ENCODE data around the gene SMARCA4.
"Not testable (repeated sequence)": the region's sequence is repeated elsewhere in the genome, so short reads cannot be mapped to it uniquely, and the experiment has no call there.

Gene SMARCA4

GRCh38 chr19:10929402-10929794 is 31.4 kb upstream of the SMARCA4 start:
- no peak for DNase-seq

GRCh38 chr19:10935371-10936059 is 25.3 kb upstream of the SMARCA4 start:
- DNase-seq, result no peak

- DNase-seq, result peak; percentile 64
Measured at GRCh38 chr19:10936661-10937084, 24.2 kb upstream of the SMARCA4 start.

GRCh38 chr19:10941649-10942048 is 19.2 kb upstream of the SMARCA4 start:
- DNase-seq, result not testable (repeated sequence)

GRCh38 chr19:10943412-10943811 is 17.4 kb upstream of the SMARCA4 start:
- DNase-seq, result not testable (repeated sequence)

GRCh38 chr19:10945264-10945663 is 15.6 kb upstream of the SMARCA4 start:
- no peak for DNase-seq

GRCh38 chr19:10946958-10947657 is 13.7 kb upstream of the SMARCA4 start:
- DNase-seq, result no peak

GRCh38 chr19:10952809-10953208 is 8.0 kb upstream of the SMARCA4 start:
- no peak for DNase-seq

GRCh38 chr19:10959277-10959968 is 1.4 kb upstream of the SMARCA4 start:
- not testable (repeated sequence) for DNase-seq

- DNase-seq, result peak; percentile 38
Measured at GRCh38 chr19:10961073-10961860, 437 bp downstream of the SMARCA4 start.

GRCh38 chr19:10962863-10963262 is 2.0 kb downstream of the SMARCA4 start:
- DNase-seq, result no peak

GRCh38 chr19:10963865-10964264 is 3.0 kb downstream of the SMARCA4 start:
- DNase-seq, result no peak

- DNase-seq, result no peak
Measured at GRCh38 chr19:10964903-10965302, 4.1 kb downstream of the SMARCA4 start.

GRCh38 chr19:10965398-10965797 is 4.6 kb downstream of the SMARCA4 start:
- DNase-seq, result no peak

- DNase-seq, result no peak
Measured at GRCh38 chr19:10966809-10967208, 6.0 kb downstream of the SMARCA4 start.

- no peak for DNase-seq
Measured at GRCh38 chr19:10968527-10969135, 7.8 kb downstream of the SMARCA4 start.

- DNase-seq, result no peak
Measured at GRCh38 chr19:10971107-10971726, 10.4 kb downstream of the SMARCA4 start.

GRCh38 chr19:10975374-10976130 is 14.7 kb downstream of the SMARCA4 start:
- no peak for DNase-seq

GRCh38 chr19:10976131-10976892 is 15.5 kb downstream of the SMARCA4 start:
- no peak for DNase-seq

GRCh38 chr19:10977742-10978092 is 16.9 kb downstream of the SMARCA4 start:
- no peak for DNase-seq

- DNase-seq, result peak; percentile 66
Measured at GRCh38 chr19:10979951-10980381, 19.1 kb downstream of the SMARCA4 start.
